Caco-2 (cell line): ENCODE data around the gene DDIAS. TPM values are rescaled to one million over a fixed set of nuclear protein-coding genes. Genes with fewer than 3 reads are reported as not detected.

Experiments used
- BruUV-seq: library from RNA; stranded (reverse); fragments of 400-500 nt; replicated peaks from 2 replicates; lab custom pipeline; 2021; lab: Mats Ljungman, UMichigan
- CTCF ChIA-PET: fragments of 300-600 bp; sonication (Branson Sonifier 250); formaldehyde crosslinking; loops from one replicate; lab custom pipeline; 2022; ENCODE audit warnings: antibody characterized with exemption; lab: Charles Lee
- POLR2A ChIA-PET: fragments of 300-600 bp; sonication (Branson Sonifier 250); formaldehyde crosslinking; loops from one replicate; lab custom pipeline; 2022; ENCODE audit warnings: antibody characterized with exemption; lab: Charles Lee
- DNase-seq, 2 experiments: peaks; one replicate each; pipeline versions ENCODE4 v3.0.0 to v3.0.0-alpha.2; 2020 to 2022
- H3K27me3 ChIP-seq: replicated peaks from 2 replicates; pipeline ENCODE4 v1.6.0; 2011; ENCODE audit warnings: low read length; ENCODE audit not compliant: control insufficient read depth, insufficient read depth
- H3K36me3 ChIP-seq: 2 replicates; pipeline ENCODE4 v1.5.1; 2011; ENCODE audit warnings: low read length; ENCODE audit not compliant: control insufficient read depth, insufficient read depth
- H3K4me1 ChIP-seq: fragments of 250-450 bp; sonication (Bioruptor Pico); 2 replicates; pipeline ENCODE4 v1.5.1; 2020; ENCODE audit warnings: mild to moderate bottlenecking
- H3K4me3 ChIP-seq: 2 replicates; pipeline ENCODE4 v1.5.1; 2011; ENCODE audit warnings: low read depth, mild to moderate bottlenecking, control low read depth, low read length
- H3K9me3 ChIP-seq: fragments of 250-450 bp; sonication (Bioruptor Pico); 2 replicates; pipeline ENCODE4 v1.5.1; 2020; ENCODE audit warnings: mild to moderate bottlenecking, moderate library complexity
- H3K27ac Mint-ChIP-seq: one replicate; pipeline ENCODE4 v1.8.0; 2022; ENCODE audit warnings: mixed read lengths; ENCODE audit not compliant: unreplicated experiment
- H3K27me3 Mint-ChIP-seq: one replicate; pipeline ENCODE4 v1.8.0; 2022; ENCODE audit warnings: mixed read lengths; ENCODE audit not compliant: insufficient read depth, unreplicated experiment
- H3K36me3 Mint-ChIP-seq: one replicate; pipeline ENCODE4 v1.8.0; 2022; ENCODE audit warnings: mild to moderate bottlenecking, mixed read lengths; ENCODE audit not compliant: insufficient read depth, unreplicated experiment
- H3K4me1 Mint-ChIP-seq: one replicate; pipeline ENCODE4 v1.8.0; 2022; ENCODE audit warnings: low read depth, mixed read lengths; ENCODE audit not compliant: unreplicated experiment
- H3K4me3 Mint-ChIP-seq: one replicate; pipeline ENCODE4 v1.8.0; 2022; ENCODE audit warnings: mild to moderate bottlenecking, moderate library complexity, mixed read lengths; ENCODE audit not compliant: unreplicated experiment
- H3K9me3 Mint-ChIP-seq: one replicate; pipeline ENCODE4 v1.8.0; 2022; ENCODE audit warnings: mixed read lengths; ENCODE audit not compliant: unreplicated experiment
- intact Hi-C: fragments of 100-400 bp; cut with micrococcal nuclease; formaldehyde crosslinking; loops from one replicate; pipeline ENCODE4 v1.10.0; 2022; ENCODE audit not compliant: unreplicated experiment
- total RNA-seq: library from RNA; stranded (reverse); gene quantifications from 2 replicates; pipeline ENCODE4 v1.2.3, GENCODE V29; 2022
- TF ChIP-seq, protein P1 (sequence below), 2 experiments: fragments of 200-600 bp in 1 of 2; IDR thresholded peaks; 1 replicate in 1 of 2; 2 replicates in 1 of 2; pipeline versions ENCODE4 v1.5.1 to v1.8.0; 2011 to 2022; ENCODE audit warnings: antibody characterized with exemption in 1 of 2, control low read depth in 1 of 2, inconsistent platforms in 1 of 2, low read depth in 1 of 2, low read length in 1 of 2, mild to moderate bottlenecking in 1 of 2, moderate library complexity in 1 of 2; ENCODE audit not compliant: insufficient read depth in 1 of 2, severe bottlenecking in 1 of 2, unreplicated experiment in 1 of 2

The DDIAS gene
- total RNA-seq, 1 experiment from 2014 or later = 22.0 TPM

DNA sequence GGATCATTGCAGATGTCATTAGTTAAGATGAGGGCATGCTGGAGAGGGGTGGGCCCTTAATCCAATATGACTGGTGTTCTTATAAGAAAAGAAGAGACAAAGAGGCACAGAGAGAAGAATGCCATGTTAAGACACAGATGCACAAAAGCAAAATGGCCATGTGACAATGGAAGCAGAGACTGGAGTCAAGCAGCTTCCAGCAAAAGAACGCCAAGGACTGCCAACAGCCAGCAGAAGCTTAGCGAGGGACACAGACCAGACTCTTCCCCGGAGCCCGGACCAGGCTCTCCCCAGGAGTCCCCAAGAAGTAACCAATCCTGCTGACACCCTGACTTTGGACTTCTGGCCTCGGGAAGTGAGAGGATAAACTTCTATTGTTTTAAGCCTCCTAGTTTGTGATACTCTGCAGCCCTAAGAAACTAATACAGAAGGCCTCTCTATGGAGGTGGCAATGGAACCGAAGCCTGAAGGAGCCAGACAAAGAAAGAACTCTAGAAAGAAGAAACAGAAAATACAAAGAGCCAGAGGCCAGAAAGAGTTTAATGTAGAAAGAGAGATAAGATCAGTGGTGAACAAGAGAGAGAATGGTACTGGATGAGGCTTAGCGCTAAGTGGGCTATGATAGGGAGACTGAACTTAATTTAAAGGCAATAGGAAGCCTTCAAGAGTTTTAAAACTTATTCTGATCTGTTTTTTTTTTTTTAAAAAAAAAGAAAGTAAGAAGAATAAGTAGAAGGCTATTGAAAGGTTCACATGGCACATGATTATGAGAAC is 29.0 kb upstream of the DDIAS start:
- ChIA-PET POLR2A (no interaction called here), CTCF (interaction anchor here (0.9 kb wide), 1 partner anchor 29 kb away, joined by 3 read pairs; the partner anchor contains the start of gene DDIAS)
- intact Hi-C loops = no loop called here
- no peaks in the 10 kb centered on the region for H3K27me3 Mint-ChIP-seq
- Histone ChIP-seq H3K36me3 (no peaks in the 10 kb centered on the region), H3K4me3 (no peak overlapping the region), H3K27me3 (no peaks in the 10 kb centered on the region), H3K4me1 (no peaks in the 10 kb centered on the region), H3K9me3 (no peaks in the 10 kb centered on the region)
- TF ChIP-seq, protein P1, sequence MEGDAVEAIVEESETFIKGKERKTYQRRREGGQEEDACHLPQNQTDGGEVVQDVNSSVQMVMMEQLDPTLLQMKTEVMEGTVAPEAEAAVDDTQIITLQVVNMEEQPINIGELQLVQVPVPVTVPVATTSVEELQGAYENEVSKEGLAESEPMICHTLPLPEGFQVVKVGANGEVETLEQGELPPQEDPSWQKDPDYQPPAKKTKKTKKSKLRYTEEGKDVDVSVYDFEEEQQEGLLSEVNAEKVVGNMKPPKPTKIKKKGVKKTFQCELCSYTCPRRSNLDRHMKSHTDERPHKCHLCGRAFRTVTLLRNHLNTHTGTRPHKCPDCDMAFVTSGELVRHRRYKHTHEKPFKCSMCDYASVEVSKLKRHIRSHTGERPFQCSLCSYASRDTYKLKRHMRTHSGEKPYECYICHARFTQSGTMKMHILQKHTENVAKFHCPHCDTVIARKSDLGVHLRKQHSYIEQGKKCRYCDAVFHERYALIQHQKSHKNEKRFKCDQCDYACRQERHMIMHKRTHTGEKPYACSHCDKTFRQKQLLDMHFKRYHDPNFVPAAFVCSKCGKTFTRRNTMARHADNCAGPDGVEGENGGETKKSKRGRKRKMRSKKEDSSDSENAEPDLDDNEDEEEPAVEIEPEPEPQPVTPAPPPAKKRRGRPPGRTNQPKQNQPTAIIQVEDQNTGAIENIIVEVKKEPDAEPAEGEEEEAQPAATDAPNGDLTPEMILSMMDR (IDR thresholded peaks at IDR 0.05; ENCODE audit: insufficient read depth in 1 of 2, low read depth in 1 of 2, low read length in 1 of 2, severe bottlenecking in 1 of 2, unreplicated experiment in 1 of 2) = no peak
- no peaks in the 10 kb centered on the region for H3K36me3 Mint-ChIP-seq
- no peaks in the 10 kb centered on the region for H3K9me3 Mint-ChIP-seq
- no peaks in the 10 kb centered on the region for H3K4me1 Mint-ChIP-seq
- no TSS peak for BruUV-seq
- no peak for DNase-seq
- H3K27ac Mint-ChIP-seq = no peak overlapping the region
- no peak overlapping the region for H3K4me3 Mint-ChIP-seq

DNA sequence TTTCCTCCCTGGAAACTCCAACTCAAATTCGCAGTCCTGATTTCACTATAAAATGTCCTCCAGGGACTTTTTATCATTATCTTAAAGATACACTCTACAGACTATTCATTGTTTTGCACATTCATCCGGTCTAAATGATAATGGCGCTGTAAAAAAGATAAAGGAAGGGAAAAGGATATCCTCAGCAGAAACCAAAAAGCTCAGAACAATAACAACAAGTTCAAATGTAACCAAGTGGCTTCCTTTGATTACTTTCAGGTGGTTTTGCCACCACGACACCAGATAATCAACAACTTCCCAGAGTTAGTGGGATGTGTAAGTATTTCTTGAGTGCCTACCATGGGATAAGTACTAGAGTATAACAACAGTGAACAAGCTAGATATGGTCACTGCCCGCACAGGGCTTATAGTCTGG is 27.6 kb upstream of the DDIAS start:
- H3K4me3 ChIP-seq = no peak overlapping the region
- DNase-seq = no peak
- H3K27me3 ChIP-seq = no peaks in the 10 kb centered on the region
- POLR2A ChIA-PET = no interaction called here
- H3K27me3 Mint-ChIP-seq = no peaks in the 10 kb centered on the region
- H3K9me3 Mint-ChIP-seq = no peaks in the 10 kb centered on the region
- H3K27ac Mint-ChIP-seq = no peak overlapping the region
- no peaks in the 10 kb centered on the region for H3K4me1 ChIP-seq
- no TSS peak for BruUV-seq
- H3K4me3 Mint-ChIP-seq = no peak overlapping the region
- no peaks in the 10 kb centered on the region for H3K36me3 ChIP-seq
- TF ChIP-seq, protein P1 (IDR thresholded peaks at IDR 0.05; ENCODE audit: insufficient read depth in 1 of 2, low read depth in 1 of 2, low read length in 1 of 2, severe bottlenecking in 1 of 2, unreplicated experiment in 1 of 2) = no peak
- intact Hi-C loops = no loop called here
- CTCF ChIA-PET = no interaction called here
- H3K4me1 Mint-ChIP-seq = no peaks in the 10 kb centered on the region
- no peaks in the 10 kb centered on the region for H3K9me3 ChIP-seq
- H3K36me3 Mint-ChIP-seq = no peaks in the 10 kb centered on the region

DNA sequence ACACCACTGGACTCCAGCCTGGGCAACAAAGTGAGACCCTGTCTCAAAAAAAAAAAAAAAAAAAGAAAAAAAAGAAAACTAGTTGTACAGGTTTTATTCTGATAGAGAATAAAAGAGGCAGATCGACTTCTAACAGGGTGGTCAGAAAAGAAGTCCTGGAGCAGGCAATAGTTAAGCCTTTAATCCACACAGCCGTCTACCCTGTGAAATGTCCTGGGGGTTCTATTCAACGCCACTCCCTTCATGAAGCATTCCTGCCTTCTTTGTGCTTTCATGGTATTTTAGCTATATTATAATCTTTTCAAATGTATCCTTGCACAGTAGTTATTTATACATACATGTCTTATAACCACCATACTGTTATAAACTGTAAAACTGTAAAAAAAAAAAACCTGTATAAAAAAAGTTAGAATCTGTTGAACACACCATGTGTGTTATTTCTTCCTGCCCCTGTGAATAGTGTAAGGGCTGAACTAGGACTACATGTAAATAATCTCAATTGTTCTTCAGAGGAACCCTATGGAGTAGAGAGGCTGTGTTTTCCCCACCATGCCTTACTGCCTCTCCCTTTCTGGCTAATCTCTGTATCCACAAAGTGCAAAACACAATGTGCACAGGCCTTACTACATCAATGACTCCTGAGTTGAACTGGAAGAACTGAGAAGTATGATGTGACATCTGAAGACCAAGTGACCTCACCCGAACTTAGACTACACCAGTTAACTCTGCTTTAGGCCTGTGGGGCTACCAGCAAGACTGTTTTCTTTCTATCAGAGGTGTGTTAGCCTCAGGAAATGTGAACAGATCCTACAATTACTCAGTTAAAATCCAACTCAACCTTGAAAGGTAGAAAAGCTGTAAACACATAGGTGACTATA is 26.7 kb upstream of the DDIAS start:
- no TSS peak for BruUV-seq
- Mint-ChIP-seq H3K27ac (no peak overlapping the region), H3K36me3 (no peaks in the 10 kb centered on the region), H3K27me3 (no peaks in the 10 kb centered on the region), H3K4me3 (no peak overlapping the region), H3K4me1 (no peaks in the 10 kb centered on the region), H3K9me3 (no peaks in the 10 kb centered on the region)
- intact Hi-C loops = no loop called here
- CTCF ChIA-PET = no interaction called here
- no peaks in the 10 kb centered on the region; the same call in 1 of the 2 replicates for H3K36me3 ChIP-seq
- H3K4me1 ChIP-seq = no peaks in the 10 kb centered on the region
- no peaks in the 10 kb centered on the region for H3K27me3 ChIP-seq
- no peak for DNase-seq
- TF ChIP-seq, protein P1 (IDR thresholded peaks at IDR 0.05; ENCODE audit: insufficient read depth in 1 of 2, low read depth in 1 of 2, low read length in 1 of 2, severe bottlenecking in 1 of 2, unreplicated experiment in 1 of 2) = no peak
- no peaks in the 10 kb centered on the region for H3K9me3 ChIP-seq
- POLR2A ChIA-PET = no interaction called here
- H3K4me3 ChIP-seq = no peak overlapping the region
